ENCODE results near the gene CDAN1.
A peak's percentile ranks its signal among the peaks of the same experiment; 100 is the strongest.
"Not testable (repeated sequence)": the region's sequence is repeated elsewhere in the genome, so short reads cannot be mapped to it uniquely, and the experiment has no call there.

Gene CDAN1, protein sequence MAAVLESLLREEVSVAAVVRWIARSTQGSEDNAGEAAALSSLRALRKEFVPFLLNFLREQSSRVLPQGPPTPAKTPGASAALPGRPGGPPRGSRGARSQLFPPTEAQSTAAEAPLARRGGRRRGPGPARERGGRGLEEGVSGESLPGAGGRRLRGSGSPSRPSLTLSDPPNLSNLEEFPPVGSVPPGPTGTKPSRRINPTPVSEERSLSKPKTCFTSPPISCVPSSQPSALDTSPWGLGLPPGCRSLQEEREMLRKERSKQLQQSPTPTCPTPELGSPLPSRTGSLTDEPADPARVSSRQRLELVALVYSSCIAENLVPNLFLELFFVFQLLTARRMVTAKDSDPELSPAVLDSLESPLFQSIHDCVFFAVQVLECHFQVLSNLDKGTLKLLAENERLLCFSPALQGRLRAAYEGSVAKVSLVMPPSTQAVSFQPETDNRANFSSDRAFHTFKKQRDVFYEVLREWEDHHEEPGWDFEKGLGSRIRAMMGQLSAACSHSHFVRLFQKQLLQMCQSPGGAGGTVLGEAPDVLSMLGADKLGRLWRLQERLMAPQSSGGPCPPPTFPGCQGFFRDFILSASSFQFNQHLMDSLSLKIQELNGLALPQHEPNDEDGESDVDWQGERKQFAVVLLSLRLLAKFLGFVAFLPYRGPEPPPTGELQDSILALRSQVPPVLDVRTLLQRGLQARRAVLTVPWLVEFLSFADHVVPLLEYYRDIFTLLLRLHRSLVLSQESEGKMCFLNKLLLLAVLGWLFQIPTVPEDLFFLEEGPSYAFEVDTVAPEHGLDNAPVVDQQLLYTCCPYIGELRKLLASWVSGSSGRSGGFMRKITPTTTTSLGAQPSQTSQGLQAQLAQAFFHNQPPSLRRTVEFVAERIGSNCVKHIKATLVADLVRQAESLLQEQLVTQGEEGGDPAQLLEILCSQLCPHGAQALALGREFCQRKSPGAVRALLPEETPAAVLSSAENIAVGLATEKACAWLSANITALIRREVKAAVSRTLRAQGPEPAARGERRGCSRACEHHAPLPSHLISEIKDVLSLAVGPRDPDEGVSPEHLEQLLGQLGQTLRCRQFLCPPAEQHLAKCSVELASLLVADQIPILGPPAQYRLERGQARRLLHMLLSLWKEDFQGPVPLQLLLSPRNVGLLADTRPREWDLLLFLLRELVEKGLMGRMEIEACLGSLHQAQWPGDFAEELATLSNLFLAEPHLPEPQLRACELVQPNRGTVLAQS

DNA sequence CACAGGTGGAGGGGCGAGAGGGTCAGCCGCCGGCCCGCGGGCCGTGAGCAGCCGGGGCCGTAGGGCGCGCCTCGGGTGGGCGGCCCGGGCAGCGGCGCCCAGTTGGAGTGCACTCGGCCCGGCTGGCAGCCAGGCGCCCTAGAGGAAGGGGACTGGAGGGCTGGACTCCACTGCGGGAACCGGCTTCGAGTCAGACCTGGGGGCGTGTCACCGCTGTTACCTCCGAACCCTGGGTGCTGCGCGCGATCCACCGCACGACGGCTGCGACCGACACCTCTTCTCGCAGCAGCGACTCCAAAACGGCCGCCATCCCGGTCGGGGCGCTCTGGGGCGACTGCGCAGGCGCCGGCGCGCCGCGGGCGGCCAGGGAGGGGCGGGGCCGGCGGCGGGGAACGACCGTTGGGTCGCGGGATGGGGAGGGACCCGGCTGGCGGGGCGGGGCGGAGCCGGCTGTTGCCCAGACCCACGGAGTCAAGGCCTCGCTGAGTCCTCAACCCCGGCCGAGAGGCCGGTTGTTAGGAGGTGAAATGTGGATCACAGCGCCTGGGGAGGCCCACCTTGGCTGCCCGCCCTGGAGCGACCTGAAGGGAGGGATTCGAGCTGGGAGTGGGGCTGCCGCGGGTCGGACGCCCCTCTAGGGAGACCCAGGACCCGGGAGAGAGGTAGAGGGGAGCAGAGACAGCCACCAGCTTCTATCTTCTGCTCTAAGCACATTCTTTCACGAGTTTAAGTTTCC lies at the start of gene CDAN1:
Gene CDAN1 (minus strand): TSS at position 336 of the 736 bp plus-strand sequence. CDS start 26 bp downstream, at position 310.
- FAIRE-seq (peak; percentile 42), DNase-seq (ENCODE audit: insufficient read length, low spot score) (peak; percentile 95)

GRCh38 chr15:42785569-42785968 lies 48.6 kb upstream of the CDAN1 start:
- DNase-seq (ENCODE audit: insufficient read length, low spot score), result no peak

DNA sequence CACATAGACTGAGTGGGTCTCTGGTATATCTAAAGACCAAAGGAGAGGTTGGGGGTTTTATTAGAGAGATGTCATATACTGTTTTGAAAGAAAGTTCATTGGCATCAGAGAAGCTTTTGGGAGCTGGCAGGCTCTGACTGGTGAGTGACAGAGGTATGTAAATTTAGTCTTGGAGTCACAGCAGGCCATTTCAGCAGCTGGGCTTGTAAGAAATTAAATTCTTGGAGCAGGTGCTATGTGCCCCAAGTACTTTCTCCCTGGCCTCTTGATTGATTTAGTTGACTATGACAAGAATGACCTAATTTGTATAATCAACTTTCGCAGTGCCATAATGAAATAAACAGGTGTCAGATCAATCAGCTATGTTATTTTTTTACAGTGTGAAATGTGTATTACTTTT lies 47.8 kb upstream of the CDAN1 start:
- FAIRE-seq (no peak), DNase-seq (ENCODE audit: insufficient read length, low spot score) (no peak)

More at GRCh38 chr15:42785569-42785968, 48.6 kb upstream of the CDAN1 start:
- no peak for FAIRE-seq

DNA sequence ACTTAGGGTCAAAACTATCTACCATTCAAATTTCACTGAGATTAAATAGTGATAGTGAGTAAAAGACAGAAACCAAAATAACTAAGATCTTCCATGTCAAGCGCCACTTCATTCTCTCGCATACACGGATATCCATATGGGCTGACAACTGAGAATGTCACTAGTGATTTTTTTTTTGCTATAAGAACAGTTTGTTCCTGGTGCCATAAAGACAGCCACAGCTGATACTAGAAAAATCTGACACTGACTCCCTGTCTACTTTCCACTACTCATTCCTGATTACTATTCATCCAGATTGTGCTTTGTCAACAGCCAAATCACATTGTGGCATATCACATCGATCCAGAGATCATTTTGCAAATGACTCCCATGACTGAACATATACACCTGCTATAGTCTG lies 45.8 kb upstream of the CDAN1 start:
- FAIRE-seq, result no peak
- no peak for DNase-seq (ENCODE audit: insufficient read length, low spot score)

DNA sequence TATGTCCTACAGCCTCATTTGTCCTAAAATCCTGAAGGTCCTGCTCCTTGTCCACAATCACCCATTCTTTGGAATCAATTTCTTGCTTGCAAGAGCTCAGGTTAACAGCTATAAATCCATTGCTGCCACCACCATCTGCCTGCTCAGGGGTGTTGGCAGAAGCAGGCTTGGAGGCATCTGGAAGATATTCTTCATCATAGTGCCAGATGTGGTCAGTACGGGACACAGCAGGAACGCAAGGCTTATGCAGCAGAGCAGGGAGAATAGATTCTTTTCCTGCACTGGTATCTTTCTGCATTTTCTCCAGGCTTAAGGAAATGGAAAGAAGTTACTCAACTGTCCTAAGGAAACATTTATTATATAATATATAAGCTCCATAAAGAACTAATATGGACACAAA lies 38.5 kb upstream of the CDAN1 start:
- FAIRE-seq, result no peak
- DNase-seq (ENCODE audit: insufficient read length, low spot score), result no peak

DNA sequence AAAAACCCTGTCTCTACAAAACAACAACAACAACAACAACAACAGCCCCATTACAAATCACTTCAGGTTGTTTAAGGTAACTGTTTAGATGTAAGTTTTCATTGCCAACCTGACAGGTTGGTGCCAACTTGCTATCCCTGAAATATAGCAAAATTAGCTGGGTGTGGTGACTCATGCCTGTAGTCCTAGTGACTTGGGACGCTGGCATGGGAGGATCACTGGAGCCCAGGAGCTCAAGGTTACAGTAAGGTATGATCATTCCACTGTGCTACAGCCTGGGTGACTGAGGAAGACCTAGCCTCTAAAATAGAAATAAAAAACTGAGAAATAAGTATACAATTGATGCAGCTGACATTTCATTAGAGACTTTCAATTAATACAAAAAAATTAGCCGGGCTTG lies 36.0 kb upstream of the CDAN1 start:
- no peak for DNase-seq (ENCODE audit: insufficient read length, low spot score)
- no peak for FAIRE-seq

- DNase-seq (ENCODE audit: insufficient read length, low spot score) (no peak), FAIRE-seq (no peak)
Measured at GRCh38 chr15:42772144-42772543, 35.2 kb upstream of the CDAN1 start.

- FAIRE-seq; DNase-seq (ENCODE audit: insufficient read length, low spot score): not testable (repeated sequence)
Measured at GRCh38 chr15:42766109-42766508, 29.2 kb upstream of the CDAN1 start.

DNA sequence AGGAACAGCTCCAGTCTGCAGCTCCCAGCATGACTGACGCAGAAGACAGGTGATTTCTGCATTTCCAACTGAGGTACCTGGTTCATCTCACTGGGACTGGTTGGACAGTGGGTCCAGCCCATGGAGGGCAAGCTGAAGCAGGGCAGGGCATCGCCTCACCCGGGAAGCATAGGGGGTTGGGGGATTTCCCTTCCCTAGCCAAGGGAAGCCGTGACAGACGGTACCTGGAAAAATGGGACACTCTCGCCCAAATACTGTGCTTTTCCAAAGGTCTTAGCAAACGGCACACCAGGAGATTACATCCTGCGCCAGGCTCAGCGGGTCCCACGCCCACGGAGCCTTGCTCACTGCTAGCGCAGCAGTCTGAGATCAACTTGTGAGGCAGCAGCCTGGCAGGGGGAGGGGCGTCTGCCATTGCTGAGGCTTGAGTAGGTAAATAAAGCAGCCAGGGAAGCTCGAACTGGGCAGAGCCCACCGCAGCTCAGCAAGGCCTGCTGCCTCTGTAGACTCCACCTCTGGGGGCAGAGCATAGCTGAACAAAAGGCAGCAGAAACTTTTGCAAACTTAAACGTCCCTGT lies 27.3 kb upstream of the CDAN1 start:
- DNase-seq (ENCODE audit: insufficient read length, low spot score); FAIRE-seq: not testable (repeated sequence)

- not testable (repeated sequence) for DNase-seq (ENCODE audit: insufficient read length, low spot score); FAIRE-seq
Measured at GRCh38 chr15:42761813-42762212, 24.9 kb upstream of the CDAN1 start.

GRCh38 chr15:42760759-42761158 lies 23.8 kb upstream of the CDAN1 start:
- FAIRE-seq, result no peak

GRCh38 chr15:42759093-42759492 lies 22.2 kb upstream of the CDAN1 start:
- no peak for DNase-seq (ENCODE audit: insufficient read length, low spot score)
- FAIRE-seq, result no peak

More at GRCh38 chr15:42760759-42761158, 23.8 kb upstream of the CDAN1 start:
- DNase-seq (ENCODE audit: insufficient read length, low spot score), result no peak

- FAIRE-seq (no peak), DNase-seq (ENCODE audit: insufficient read length, low spot score) (no peak)
Measured at GRCh38 chr15:42750306-42750705, 13.4 kb upstream of the CDAN1 start.

DNA sequence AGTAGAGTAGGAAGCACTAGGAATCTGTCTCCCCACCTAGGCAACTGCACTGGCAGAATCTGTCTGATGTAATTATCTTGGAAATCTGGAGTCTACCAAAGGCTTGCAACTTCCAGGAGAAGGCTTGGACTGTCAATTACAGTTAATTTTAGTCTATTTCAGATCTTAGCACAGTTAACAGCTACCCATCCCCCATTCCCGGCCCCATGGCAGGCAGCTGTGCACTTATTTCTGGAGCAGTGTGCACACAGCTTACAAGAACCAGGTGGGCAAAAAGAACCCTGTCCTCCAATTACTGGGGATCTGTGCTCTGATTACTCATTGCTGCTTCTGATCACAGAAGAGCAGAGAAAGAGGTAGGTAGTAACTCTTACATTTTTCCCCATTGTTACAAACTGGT lies 12.3 kb upstream of the CDAN1 start:
- FAIRE-seq, result no peak
- no peak for DNase-seq (ENCODE audit: insufficient read length, low spot score)

GRCh38 chr15:42744195-42744594 lies 7.3 kb upstream of the CDAN1 start:
- FAIRE-seq (no peak), DNase-seq (ENCODE audit: insufficient read length, low spot score) (no peak)

- FAIRE-seq (no peak), DNase-seq (ENCODE audit: insufficient read length, low spot score) (no peak)
Measured at GRCh38 chr15:42742149-42742548, 5.2 kb upstream of the CDAN1 start.

DNA sequence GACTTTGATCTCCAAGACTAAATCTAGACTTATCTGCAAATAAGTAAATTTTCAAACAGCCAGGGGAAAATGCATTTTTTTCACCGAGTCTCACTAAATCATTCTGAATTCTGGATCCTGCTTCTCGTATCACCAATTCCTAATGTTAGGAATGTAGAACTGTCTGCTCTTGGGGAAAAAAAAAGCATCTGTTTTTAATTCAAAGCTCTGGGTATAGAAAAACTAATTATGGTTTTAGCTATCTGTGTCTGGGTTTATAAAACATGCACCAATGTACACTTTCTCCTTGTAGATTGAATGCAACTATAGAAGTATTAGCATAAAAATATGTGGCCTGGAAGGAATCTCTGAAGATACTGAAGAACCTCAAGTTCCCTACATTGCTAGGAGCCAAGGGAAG lies 4.8 kb upstream of the CDAN1 start:
- DNase-seq (ENCODE audit: insufficient read length, low spot score) (no peak), FAIRE-seq (no peak)

GRCh38 chr15:42737529-42738328 lies 801 bp upstream of the CDAN1 start:
- DNase-seq (ENCODE audit: insufficient read length, low spot score), result no peak
- no peak for FAIRE-seq

GRCh38 chr15:42736178-42736792 lies 643 bp downstream of the CDAN1 start:
- DNase-seq (ENCODE audit: insufficient read length, low spot score), result no peak

More at GRCh38 chr15:42736178-42736792, 643 bp downstream of the CDAN1 start:
- FAIRE-seq, result no peak

Measured in HTR-8/SVneo (cell line).